HG03039 (cell line): Measurements from ENCODE around the gene ZNF670.
"Not testable (repeated sequence)": the region's sequence is repeated elsewhere in the genome, so short reads cannot be mapped to it uniquely, and the experiment has no call there.

Experiments used
- ATAC-seq: cut with Tn5 transposase; IDR thresholded peaks from one replicate; pipeline ENCODE4 v1.9.1; 2021; ENCODE audit warnings: mild to moderate bottlenecking, moderate library complexity; ENCODE audit not compliant: unreplicated experiment

ZNF670 gene

DNA sequence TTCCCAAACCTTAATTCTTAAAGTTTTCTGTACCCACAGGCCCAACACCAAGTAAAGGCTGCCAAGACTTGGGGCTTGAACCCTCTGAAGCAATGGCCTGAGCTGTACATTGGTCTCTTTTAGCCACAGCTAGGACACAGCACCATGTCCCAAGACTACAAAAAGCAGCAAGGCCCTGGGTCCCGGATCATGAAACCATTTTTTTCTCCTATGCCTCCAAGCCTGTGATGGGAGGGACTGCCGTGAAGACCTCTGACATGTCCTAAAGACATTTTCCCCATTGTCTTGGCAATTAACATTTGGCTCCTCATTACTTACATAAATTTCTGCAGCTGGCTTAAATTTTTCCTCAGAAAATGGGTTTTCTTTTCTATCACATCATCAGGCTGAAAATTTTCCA, 30.9 kb downstream of the ZNF670 start:
- no peak for ATAC-seq

DNA sequence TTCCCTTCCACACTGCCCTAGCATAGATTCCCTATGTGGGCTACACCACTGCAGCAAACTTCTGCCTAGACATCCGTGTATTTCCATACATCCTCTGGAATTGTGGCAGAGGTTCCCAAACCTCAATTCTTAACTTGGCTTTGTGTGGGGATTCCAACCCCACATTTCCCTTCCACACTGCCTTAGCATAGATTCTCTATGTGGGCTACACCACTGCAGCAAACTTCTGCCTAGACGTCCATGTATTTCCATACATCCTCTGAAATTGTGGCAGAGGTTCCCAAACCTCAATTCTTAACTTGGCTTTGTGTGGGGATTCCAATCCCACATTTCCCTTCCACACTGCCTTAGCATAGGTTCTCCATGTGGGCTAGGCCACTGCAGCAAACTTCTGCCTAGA, 31.4 kb downstream of the ZNF670 start:
- no peak for ATAC-seq

DNA sequence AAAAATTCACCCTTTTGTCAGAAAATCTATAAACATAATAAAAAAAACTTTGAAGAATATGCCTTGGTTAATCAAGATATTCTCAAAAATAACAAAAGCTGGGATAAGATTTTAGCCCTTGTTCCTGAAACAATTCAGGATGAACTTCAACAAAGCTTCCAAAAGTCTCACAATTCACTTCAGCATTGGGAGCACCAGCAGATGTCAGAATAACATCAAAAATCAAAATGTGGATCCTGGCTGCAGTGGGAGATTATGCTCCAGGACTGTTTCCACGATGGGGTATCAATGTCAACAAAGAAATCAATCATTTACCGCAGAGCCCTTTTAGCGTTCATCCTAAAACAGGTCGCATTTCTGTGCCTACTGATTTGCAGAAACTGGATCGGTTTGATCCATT, 35.2 kb downstream of the ZNF670 start:
- ATAC-seq = no peak

DNA sequence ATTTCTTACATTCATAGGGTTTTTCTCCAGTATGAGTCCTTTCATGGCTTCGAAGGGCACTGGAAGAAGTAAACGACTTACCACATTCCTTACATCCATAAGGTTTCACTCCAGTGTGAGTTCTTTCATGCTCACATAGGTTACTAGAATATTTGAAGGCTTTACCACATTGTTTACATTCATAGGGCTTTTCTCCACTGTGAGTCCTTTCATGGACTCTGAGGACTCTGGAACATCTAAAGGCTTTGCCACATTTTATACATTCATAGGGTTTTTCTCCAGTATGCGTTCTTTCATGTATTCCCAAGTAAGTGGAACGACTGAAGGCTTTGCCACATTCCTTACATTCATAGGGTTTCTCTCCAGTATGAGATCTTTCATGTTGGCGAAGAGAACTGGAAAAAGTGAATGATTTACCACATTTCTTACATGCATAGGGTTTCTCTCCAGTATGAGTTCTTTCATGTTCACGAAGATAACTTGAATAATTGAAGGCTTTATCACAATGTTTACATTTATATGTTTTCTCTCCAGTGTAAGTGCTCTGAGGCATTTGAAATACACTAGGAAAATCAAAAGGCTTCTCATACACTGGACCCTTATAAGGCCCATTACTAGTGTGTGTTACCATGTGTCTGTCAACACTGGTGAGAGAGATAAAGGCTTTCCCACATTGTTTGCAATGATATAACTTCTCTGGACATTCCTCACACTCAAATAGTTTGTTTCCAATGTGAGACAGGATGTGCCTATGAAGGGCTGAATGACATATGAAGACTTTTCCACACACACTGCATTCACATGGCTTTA, 40.9 kb downstream of the ZNF670 start:
- no peak for ATAC-seq

DNA sequence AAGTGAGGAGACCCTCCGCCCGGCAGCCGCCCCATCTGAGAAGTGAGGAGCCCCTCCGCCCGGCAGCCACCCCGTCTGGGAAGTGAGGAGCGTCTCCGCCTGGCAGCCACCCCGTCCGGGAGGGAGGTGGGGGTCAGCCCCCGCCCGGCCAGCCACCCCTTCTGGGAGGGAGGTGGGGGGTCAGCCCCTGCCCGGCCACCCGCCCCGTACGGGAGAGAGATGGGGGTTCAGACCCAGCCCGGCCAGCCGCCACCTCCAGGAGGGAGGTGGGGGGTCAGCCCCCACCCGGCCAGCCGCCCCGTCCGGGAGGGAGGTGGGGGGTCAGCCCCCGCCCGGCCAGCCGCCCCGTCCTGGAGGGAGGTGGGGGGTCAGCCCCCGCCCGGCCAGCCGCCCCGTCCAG, 46.3 kb downstream of the ZNF670 start:
- ATAC-seq = not testable (repeated sequence)
